GM21526 (cell line): Measurements from ENCODE around the gene OVOL2.
"Not testable (repeated sequence)": the region's sequence is repeated elsewhere in the genome, so short reads cannot be mapped to it uniquely, and the experiment has no call there.

Source experiments
- ATAC-seq: cut with Tn5 transposase; IDR thresholded peaks from one replicate; pipeline ENCODE4 v1.9.1; 2021; ENCODE audit warnings: moderate library complexity; ENCODE audit not compliant: unreplicated experiment, low FRiP score

OVOL2 gene

GRCh38 chr20:18058661-18059467, 1.1 kb upstream of the OVOL2 start:
- no peak for ATAC-seq

GRCh38 chr20:18057994-18058349, 256 bp upstream of the OVOL2 start:
- ATAC-seq = no peak

- no peak for ATAC-seq
Observed at GRCh38 chr20:18056174-18057100, 1.3 kb downstream of the OVOL2 start.

GRCh38 chr20:18055261-18055660, 2.5 kb downstream of the OVOL2 start:
- ATAC-seq = no peak

- ATAC-seq = no peak
Observed at GRCh38 chr20:18052856-18053255, 4.9 kb downstream of the OVOL2 start.

- ATAC-seq = no peak
Observed at GRCh38 chr20:18050628-18051027, 7.1 kb downstream of the OVOL2 start.

GRCh38 chr20:18048176-18048575, 9.5 kb downstream of the OVOL2 start:
- ATAC-seq = no peak

- ATAC-seq = no peak
Observed at GRCh38 chr20:18046535-18046934, 11.2 kb downstream of the OVOL2 start.

- no peak for ATAC-seq
Observed at GRCh38 chr20:18042229-18042628, 15.5 kb downstream of the OVOL2 start.

GRCh38 chr20:18041462-18041861, 16.3 kb downstream of the OVOL2 start:
- no peak for ATAC-seq

- no peak for ATAC-seq
Observed at GRCh38 chr20:18039063-18039462, 18.7 kb downstream of the OVOL2 start.

- ATAC-seq = no peak
Observed at GRCh38 chr20:18034039-18034438, 23.7 kb downstream of the OVOL2 start.

GRCh38 chr20:18032977-18033892, 24.5 kb downstream of the OVOL2 start:
- ATAC-seq = no peak

- no peak for ATAC-seq
Observed at GRCh38 chr20:18031888-18032509, 25.7 kb downstream of the OVOL2 start.

- no peak for ATAC-seq
Observed at GRCh38 chr20:18031050-18031449, 26.7 kb downstream of the OVOL2 start.

- no peak for ATAC-seq
Observed at GRCh38 chr20:18030020-18030419, 27.7 kb downstream of the OVOL2 start.

GRCh38 chr20:18027011-18027410, 30.7 kb downstream of the OVOL2 start:
- ATAC-seq = not testable (repeated sequence)

- ATAC-seq = no peak
Observed at GRCh38 chr20:18024606-18025127, 33.0 kb downstream of the OVOL2 start.

GRCh38 chr20:18020931-18021330, 36.8 kb downstream of the OVOL2 start:
- ATAC-seq = no peak

- ATAC-seq = peak; percentile 77
Observed at GRCh38 chr20:18019068-18019467, 38.6 kb downstream of the OVOL2 start.
